Activated CD8-positive, alpha-beta memory T cell treated with anti-CD3 and anti-CD28 coated beads, Interleukin-2, amount 10 ng/mL, durations not matched to agents 7 days and 5 days (primary cell): ENCODE measurements around the gene IL17REL. TPM values are rescaled to one million over a fixed set of nuclear protein-coding genes. Genes with fewer than 3 reads are reported as not detected.
"Not testable (repeated sequence)": the region's sequence is repeated elsewhere in the genome, so short reads cannot be mapped to it uniquely, and the experiment has no call there.

Source experiments
- ATAC-seq: fragments of 150-1000 bp; cut with Tn5 transposase; one replicate; pipeline ENCODE4 v1.10.0; 2021; ENCODE audit warnings: moderate library complexity
- CTCF ChIA-PET: fragments of 350-600 bp; sonication (Branson Sonifier 250); formaldehyde crosslinking; loops from one replicate; lab custom pipeline; 2021; ENCODE audit warnings: antibody characterized with exemption; lab: Charles Lee
- DNase-seq: peaks from one replicate; pipeline ENCODE4 v3.0.0-alpha.2; 2020
- H3K27ac Mint-ChIP-seq: one replicate; pipeline ENCODE4 v1.8.0; 2021; ENCODE audit warnings: mild to moderate bottlenecking, mixed read lengths
- H3K27me3 Mint-ChIP-seq: one replicate; pipeline ENCODE4 v1.8.0; 2021; ENCODE audit warnings: mixed read lengths
- H3K36me3 Mint-ChIP-seq: one replicate; pipeline ENCODE4 v1.8.0; 2021; ENCODE audit warnings: mild to moderate bottlenecking, mixed read lengths
- H3K4me1 Mint-ChIP-seq: one replicate; pipeline ENCODE4 v1.8.0; 2021; ENCODE audit warnings: mixed read lengths
- H3K4me3 Mint-ChIP-seq: one replicate; pipeline ENCODE4 v1.8.0; 2021; ENCODE audit warnings: mild to moderate bottlenecking, moderate library complexity, mixed read lengths
- H3K9me3 Mint-ChIP-seq: one replicate; pipeline ENCODE4 v1.8.0; 2022; ENCODE audit warnings: low read depth, mixed read lengths
- total RNA-seq, 2 experiments: library from RNA; stranded (reverse); gene quantifications; one replicate each; pipeline ENCODE4 v1.2.3, GENCODE V29; 2021

IL17REL gene
- total RNA-seq, 2 experiments from 2014 or later = 0.05 TPM; not detected in 1

GRCh38 chr22:49992921-49993648 lies 19.5 kb downstream of the IL17REL start:
- CTCF ChIA-PET = interaction anchor here (0.8 to 5.5 kb wide), 10 partner anchors 18 to 225 kb away, joined by 3 to 38 read pairs (median 4); no protein-coding TSS in a partner anchor
- Mint-ChIP-seq H3K9me3 (peaks cover 2% of the 10 kb centered on the region), H3K4me1 (peaks cover 5% of the 10 kb centered on the region), H3K4me3 (no peak overlapping the region), H3K36me3 (peaks cover 2% of the 10 kb centered on the region), H3K27me3 (peaks cover 12% of the 10 kb centered on the region), H3K27ac (no peak overlapping the region)
- ATAC-seq (peak; percentile 95), DNase-seq (peak; percentile 80)

GRCh38 chr22:49991907-49992533 lies 20.5 kb downstream of the IL17REL start:
- Mint-ChIP-seq H3K36me3 (peaks cover 4% of the 10 kb centered on the region), H3K27me3 (peaks cover 15% of the 10 kb centered on the region), H3K4me1 (peaks cover 5% of the 10 kb centered on the region), H3K4me3 (no peak overlapping the region), H3K9me3 (peaks cover 4% of the 10 kb centered on the region), H3K27ac (no peak overlapping the region)
- DNase-seq (no peak), ATAC-seq (no peak)
- CTCF ChIA-PET = interaction anchor here (1.3 to 5.5 kb wide), 3 partner anchors 38 to 74 kb away, joined by 3 to 38 read pairs (median 19); no protein-coding TSS in a partner anchor

GRCh38 chr22:49991167-49991566 lies 21.4 kb downstream of the IL17REL start:
- no peak for DNase-seq
- H3K27ac Mint-ChIP-seq = no peak overlapping the region
- ATAC-seq = no peak
- peaks cover 4% of the 10 kb centered on the region for H3K36me3 Mint-ChIP-seq
- H3K9me3 Mint-ChIP-seq = peaks cover 10% of the 10 kb centered on the region
- no peak overlapping the region for H3K4me3 Mint-ChIP-seq
- H3K27me3 Mint-ChIP-seq = peaks cover 23% of the 10 kb centered on the region
- H3K4me1 Mint-ChIP-seq = peaks cover 3% of the 10 kb centered on the region
- CTCF ChIA-PET = interaction anchor here (4.8 to 5.5 kb wide), 2 partner anchors 39 to 61 kb away, joined by 19 to 38 read pairs; no protein-coding TSS in a partner anchor

- H3K27me3 Mint-ChIP-seq = peaks cover 37% of the 10 kb centered on the region
- H3K4me3 Mint-ChIP-seq, H3K27ac Mint-ChIP-seq, CTCF ChIA-PET, ATAC-seq, H3K4me1 Mint-ChIP-seq, DNase-seq: not testable (repeated sequence)
- H3K36me3 Mint-ChIP-seq = peaks cover 10% of the 10 kb centered on the region
- peaks cover 14% of the 10 kb centered on the region for H3K9me3 Mint-ChIP-seq
These were observed 22.7 kb downstream of the IL17REL start for GRCh38 chr22:49989826-49990225.

- Mint-ChIP-seq H3K4me1 (peaks cover 4% of the 10 kb centered on the region), H3K9me3 (peaks cover 14% of the 10 kb centered on the region), H3K27me3 (peaks cover 45% of the 10 kb centered on the region), H3K4me3 (no peak overlapping the region), H3K36me3 (peaks cover 15% of the 10 kb centered on the region), H3K27ac (no peak overlapping the region)
- ATAC-seq = no peak
- no peak for DNase-seq
- CTCF ChIA-PET = no interaction called here
These were observed 26.2 kb downstream of the IL17REL start for GRCh38 chr22:49986325-49986724.

GRCh38 chr22:49983148-49984042 lies 29.2 kb downstream of the IL17REL start:
- no peak overlapping the region for H3K4me3 Mint-ChIP-seq

GRCh38 chr22:49981799-49982198 lies 30.8 kb downstream of the IL17REL start:
- not testable (repeated sequence) for H3K4me1 Mint-ChIP-seq, ATAC-seq, H3K27ac Mint-ChIP-seq, H3K4me3 Mint-ChIP-seq, DNase-seq
- Mint-ChIP-seq H3K9me3 (peaks cover 19% of the 10 kb centered on the region), H3K36me3 (peaks cover 19% of the 10 kb centered on the region), H3K27me3 (peaks cover 40% of the 10 kb centered on the region)
- CTCF ChIA-PET = interaction anchor here (0.7 to 2.2 kb wide), 5 partner anchors 21 to 215 kb away, joined by 3 to 6 read pairs (median 4); no protein-coding TSS in a partner anchor

More at GRCh38 chr22:49983148-49984042, 29.2 kb downstream of the IL17REL start:
- DNase-seq (peak; percentile 42), ATAC-seq (peak; percentile 51)
- Mint-ChIP-seq H3K9me3 (peaks cover 21% of the 10 kb centered on the region), H3K36me3 (peaks cover 21% of the 10 kb centered on the region), H3K4me1 (peaks cover 7% of the 10 kb centered on the region), H3K27ac (no peak overlapping the region), H3K27me3 (peaks cover 45% of the 10 kb centered on the region)
- CTCF ChIA-PET = interaction anchor here (1.6 to 2.2 kb wide), 2 partner anchors 47 to 48 kb away, joined by 4 to 6 read pairs; no protein-coding TSS in a partner anchor

- Mint-ChIP-seq H3K9me3 (peaks cover 9% of the 10 kb centered on the region), H3K4me3 (no peak overlapping the region), H3K27me3 (peaks cover 19% of the 10 kb centered on the region), H3K27ac (no peak overlapping the region), H3K36me3 (peaks cover 13% of the 10 kb centered on the region), H3K4me1 (peaks cover 19% of the 10 kb centered on the region)
- CTCF ChIA-PET = interaction anchor here (0.7 to 1.8 kb wide), 7 partner anchors 11 to 51 kb away, joined by 3 to 5 read pairs (median 5); no protein-coding TSS in a partner anchor
- ATAC-seq = no peak
- DNase-seq = peak; percentile 55
These were observed 32.8 kb downstream of the IL17REL start for GRCh38 chr22:49979587-49980264.

- peaks cover 9% of the 10 kb centered on the region for H3K9me3 Mint-ChIP-seq
- no peak overlapping the region for H3K27ac Mint-ChIP-seq
- no peak for ATAC-seq
- DNase-seq = no peak
- peaks cover 10% of the 10 kb centered on the region for H3K36me3 Mint-ChIP-seq
- H3K4me3 Mint-ChIP-seq = no peak overlapping the region
- H3K27me3 Mint-ChIP-seq = peaks cover 9% of the 10 kb centered on the region
- CTCF ChIA-PET = no interaction called here
- peaks cover 16% of the 10 kb centered on the region for H3K4me1 Mint-ChIP-seq
These were observed 35.0 kb downstream of the IL17REL start for GRCh38 chr22:49977578-49977977.

- peaks cover 14% of the 10 kb centered on the region for H3K4me1 Mint-ChIP-seq
- peak; percentile 58 for DNase-seq
- no peak overlapping the region for H3K4me3 Mint-ChIP-seq
- H3K27ac Mint-ChIP-seq = peak overlapping the region; percentile 66
- peaks cover 3% of the 10 kb centered on the region for H3K27me3 Mint-ChIP-seq
- H3K36me3 Mint-ChIP-seq = peaks cover 8% of the 10 kb centered on the region
- CTCF ChIA-PET = interaction anchor here (1.0 to 1.2 kb wide), 2 partner anchors 11 to 28 kb away, joined by 3 read pairs; no protein-coding TSS in a partner anchor
- peaks cover 9% of the 10 kb centered on the region for H3K9me3 Mint-ChIP-seq
- peak; percentile 44 for ATAC-seq
These were observed 36.0 kb downstream of the IL17REL start for GRCh38 chr22:49976439-49977175.

GRCh38 chr22:49975543-49976389 lies 36.8 kb downstream of the IL17REL start:
- H3K9me3 Mint-ChIP-seq = peaks cover 9% of the 10 kb centered on the region
- H3K27ac Mint-ChIP-seq = peak overlapping the region; percentile 66
- DNase-seq = peak; percentile 60

More at GRCh38 chr22:49975543-49976389, 36.8 kb downstream of the IL17REL start:
- Mint-ChIP-seq H3K27me3 (no peaks in the 10 kb centered on the region), H3K4me3 (peak overlapping the region; percentile 2), H3K4me1 (peaks cover 15% of the 10 kb centered on the region), H3K36me3 (peaks cover 8% of the 10 kb centered on the region)
- CTCF ChIA-PET = interaction anchor here (1.0 to 1.2 kb wide), 2 partner anchors 10 to 29 kb away, joined by 3 read pairs; no protein-coding TSS in a partner anchor
- peak; percentile 24 for ATAC-seq
